Measurements from ENCODE around the gene TNNT2.

Gene TNNT2

DNA sequence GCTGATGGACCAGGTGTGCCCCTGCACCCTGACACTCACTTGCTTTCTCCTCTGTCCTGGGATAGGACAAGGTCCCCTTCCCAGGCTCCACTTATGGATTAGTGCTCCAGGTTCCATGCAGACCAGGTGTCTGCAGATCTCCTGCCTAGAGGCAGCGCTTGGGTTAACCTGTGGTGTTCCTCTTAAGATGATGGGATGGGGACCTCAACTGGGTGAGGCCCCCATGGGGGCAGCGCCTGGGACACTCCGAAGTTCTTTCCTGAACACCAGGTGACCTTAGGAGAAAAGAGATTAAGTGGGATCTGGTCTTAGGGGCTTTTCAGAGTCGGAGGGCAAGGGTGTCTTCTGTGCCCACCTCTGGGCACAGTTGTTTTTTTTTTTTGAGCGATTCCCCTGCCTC lies 21.2 kb downstream of the TNNT2 start:
- no peak for DNase-seq (ENCODE audit: low read depth)

DNA sequence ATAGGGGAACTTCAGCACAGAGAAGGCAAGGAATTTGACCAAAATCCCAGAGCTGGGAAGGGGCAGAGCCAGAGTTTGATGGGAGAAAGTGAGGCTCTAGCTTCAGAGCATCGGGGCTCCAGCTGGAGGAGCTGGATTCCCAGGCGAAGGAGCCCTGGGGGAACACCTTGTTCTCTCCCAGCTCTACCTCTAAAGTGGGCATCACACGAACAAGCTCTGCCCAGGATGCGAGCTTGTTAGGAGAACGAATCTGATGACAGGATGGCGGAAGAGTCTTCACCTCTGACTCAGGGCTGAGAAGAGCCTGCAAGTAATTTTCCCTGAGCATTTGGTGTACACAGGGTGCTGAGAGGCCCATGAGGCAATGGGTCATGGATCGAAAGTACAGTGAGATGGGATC lies 22.0 kb downstream of the TNNT2 start:
- no peak for DNase-seq (ENCODE audit: low read depth)

DNA sequence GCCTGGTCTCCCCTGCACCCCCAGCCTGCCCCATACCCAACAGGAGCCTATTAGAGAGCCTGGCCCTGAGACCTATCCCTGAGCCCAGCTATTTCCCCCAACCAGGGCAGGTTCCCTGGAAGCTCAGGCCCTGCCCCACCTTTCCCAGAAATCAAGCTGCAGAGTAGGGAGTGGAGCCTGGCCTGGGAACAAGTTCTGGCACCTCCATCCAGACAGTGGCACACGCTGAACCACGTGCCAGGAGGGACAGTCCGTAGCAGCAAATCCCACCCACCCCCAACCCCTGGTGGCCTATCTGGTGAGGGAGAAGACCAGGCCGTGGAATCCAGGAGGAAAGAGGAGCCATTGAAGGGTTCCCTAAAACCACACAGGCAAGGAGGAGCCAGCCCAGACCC lies 22.6 kb downstream of the TNNT2 start:
- DNase-seq (ENCODE audit: low read depth) = no peak

DNA sequence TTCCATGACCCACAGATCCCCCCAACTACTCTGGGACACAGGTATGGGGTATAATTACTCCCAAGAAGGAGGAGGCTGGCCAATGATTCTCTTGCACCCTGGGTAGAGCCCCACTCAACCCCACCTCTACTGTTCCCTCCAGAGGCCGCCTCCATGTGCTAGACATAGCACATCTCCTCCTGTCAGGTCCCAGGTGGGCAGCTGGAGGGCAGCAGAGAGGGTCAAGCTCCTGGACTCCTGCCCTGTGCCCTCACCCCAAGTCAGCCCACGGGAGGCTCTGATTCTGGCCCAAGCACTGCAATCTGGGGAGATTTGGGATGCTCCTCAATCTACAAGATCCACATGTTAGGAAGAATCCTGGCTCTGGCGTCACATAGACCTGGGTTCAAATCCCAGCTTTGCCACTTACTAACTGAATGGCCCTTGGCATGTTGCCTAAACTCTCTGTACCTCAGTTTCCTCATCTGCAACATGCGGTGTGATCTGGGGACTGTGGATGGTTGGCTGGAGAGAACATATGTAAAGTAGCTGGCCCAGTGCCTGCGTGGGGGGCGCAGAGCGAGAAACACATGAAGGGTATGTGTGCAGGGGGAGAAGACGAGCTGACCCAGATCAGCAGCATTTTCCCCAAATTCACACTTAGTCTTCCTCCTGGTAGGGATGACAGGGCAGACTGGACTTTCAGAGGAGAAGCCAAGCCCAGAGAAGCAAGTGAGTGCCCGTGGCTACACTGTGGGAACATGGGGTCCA lies 23.2 kb downstream of the TNNT2 start:
- DNase-seq (ENCODE audit: low read depth) = no peak

DNA sequence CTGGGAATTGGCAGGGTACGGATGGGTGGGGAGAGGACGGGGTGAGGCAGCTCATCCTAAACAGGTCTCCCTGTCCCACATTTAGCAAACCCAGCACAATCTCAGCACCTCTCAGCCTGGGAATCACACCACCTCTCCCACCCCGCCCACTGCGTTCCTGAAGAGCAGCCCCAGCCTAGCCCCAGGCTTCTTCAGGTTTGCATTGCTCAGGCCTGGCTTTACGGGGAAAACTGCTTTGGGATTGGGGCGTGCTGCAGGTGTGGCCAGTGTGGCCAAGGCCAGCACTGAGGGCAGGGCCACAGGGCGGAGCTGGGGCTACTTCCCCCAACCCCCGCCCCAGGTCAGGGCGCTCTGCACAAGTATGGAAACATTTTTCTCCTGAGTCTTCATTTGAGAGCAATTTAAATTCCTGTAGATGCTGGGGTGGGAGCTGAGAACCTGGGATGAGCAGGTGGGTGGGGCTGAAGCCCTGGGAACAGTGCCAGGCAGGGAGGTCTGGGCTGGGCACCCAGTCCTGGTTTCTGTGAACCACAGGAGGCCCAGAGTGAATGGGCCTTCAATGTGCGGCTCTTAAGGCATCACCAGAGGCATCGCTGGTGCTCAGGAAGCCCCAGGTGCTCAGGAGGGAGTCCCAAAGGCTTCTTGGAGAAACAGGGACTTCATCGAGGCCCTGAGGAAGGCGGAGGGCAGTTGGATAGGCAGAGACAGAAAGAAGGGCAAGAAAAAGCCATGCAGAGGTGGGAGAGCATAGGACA lies 24.1 kb downstream of the TNNT2 start:
- no peak for DNase-seq (ENCODE audit: low read depth)

DNA sequence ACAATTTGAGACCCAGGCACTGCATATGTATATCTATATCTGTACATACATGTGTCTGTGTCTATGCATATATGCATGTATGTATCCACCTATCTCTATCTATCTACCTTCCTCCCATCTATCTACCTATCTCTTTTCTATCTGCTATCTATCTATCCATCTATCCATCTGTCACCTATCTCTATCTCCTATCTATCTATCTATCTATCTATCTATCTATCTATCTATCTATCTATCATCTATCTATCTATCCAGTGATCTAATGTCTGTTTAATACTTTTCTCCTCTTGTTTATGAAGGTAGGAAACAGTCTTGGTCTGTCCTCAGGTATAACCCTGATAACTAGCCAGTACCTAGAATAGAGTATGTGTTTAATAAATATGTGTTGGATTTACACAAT lies 25.9 kb downstream of the TNNT2 start:
- DNase-seq (ENCODE audit: low read depth) = no peak

DNA sequence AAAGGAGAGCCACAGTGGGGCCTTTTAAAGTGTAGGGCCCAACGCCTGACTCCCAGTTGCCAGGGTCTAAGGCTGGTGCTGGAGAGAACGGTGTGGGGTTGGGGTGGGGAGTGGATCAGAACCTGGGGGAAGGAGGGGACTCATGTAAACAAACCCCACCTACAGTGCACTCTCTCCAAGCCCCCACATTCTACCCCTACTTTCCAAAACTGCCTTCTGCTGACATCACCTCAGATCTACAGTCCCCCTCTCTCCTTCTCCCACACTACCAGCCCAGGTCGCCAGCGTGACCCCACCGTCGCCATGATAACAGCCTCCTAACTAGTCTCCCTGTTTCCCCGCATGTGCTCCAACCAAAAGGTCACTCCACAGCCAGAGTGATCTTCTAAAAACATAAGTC lies 26.6 kb downstream of the TNNT2 start:
- no peak for DNase-seq (ENCODE audit: low read depth)

DNA sequence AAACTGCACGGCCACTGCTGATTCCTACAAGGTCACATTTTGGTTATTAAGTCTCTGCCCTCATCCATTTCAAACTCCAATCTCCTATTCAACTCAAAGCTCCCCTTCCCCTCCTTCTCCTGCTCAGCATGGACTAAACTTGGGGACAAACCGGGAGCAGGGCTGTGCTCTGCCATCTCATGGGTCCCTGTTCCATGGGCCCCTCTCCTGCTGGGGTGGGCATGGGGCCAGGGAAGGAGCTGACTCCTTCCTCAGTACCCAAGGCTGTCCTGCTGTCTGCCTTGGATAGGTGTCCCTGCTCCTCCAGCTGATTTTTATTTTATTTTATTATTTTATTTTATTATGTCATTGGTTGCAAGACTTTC lies 27.1 kb downstream of the TNNT2 start:
- DNase-seq (ENCODE audit: low read depth) = no peak

DNA sequence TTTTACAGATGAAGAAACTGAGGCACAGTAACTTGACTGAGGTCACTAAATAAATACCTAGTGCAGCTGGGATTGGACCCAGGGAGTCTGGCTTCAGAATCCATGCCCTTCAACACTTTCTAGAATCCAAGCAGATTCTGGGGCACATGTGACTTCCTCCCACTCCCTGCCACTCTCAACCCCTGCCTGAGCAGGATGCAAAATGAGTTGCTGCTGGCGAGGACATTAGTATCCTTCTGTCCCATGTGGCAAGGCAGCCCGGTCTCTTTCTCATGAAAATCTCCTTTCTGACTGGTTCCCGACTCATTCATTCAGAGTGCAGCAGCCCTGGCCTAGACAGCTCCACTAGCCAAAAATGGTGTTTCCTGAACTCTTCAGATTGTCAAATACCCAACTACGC lies 28.4 kb downstream of the TNNT2 start:
- DNase-seq (ENCODE audit: low read depth) = no peak

DNA sequence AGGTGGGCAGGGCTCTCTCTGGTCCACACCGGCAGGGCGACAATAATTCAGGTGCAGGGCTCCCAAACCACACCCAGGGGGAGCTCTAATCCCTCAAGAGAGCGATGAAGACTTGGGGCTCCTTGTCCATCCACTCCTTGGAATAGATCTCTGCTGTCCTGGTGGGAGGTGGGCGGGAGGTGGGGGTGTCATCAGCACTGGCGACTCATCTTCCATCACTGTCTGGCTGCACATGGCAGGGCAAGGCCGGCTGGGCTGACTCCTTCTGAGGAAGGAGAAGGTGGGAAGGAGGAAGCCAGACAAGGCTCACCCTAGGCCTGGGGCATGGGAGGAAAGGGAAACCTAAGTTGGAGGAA lies 29.3 kb downstream of the TNNT2 start:
- no peak for DNase-seq (ENCODE audit: low read depth)

DNA sequence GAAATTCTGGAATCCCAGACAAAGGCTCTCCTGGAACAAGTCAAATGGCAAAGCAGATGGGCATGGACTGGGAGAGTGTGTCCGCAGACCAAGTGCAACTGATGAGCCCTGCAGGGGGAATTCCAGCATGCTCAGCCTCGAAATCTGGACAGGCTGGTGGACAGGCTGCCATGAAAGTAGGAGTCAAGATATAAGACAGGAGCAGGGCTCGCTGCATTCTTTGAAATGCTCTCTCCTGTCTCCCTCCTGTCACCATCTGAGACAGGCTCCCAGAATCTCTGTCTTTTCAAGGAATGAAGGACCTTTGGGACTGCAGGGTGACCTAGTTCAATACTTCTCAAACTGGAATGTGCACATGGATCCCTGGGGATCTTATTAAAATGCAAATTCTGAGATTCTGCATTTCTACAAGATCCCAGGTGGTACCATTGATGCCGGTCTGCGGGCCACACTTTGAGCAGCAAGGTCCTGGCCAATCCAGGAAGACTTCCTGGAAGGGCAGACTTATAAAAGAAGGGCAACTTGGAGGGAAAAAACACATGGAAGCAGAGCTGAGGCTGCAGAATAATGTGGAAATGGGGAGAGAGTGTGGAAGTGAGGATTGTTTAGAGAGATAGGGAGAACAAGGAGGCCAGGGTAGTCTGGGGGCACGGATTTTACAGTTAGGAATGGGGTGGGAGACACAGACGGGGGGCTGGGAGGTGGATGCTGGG lies 29.8 kb downstream of the TNNT2 start:
- DNase-seq (ENCODE audit: low read depth) = no peak

DNA sequence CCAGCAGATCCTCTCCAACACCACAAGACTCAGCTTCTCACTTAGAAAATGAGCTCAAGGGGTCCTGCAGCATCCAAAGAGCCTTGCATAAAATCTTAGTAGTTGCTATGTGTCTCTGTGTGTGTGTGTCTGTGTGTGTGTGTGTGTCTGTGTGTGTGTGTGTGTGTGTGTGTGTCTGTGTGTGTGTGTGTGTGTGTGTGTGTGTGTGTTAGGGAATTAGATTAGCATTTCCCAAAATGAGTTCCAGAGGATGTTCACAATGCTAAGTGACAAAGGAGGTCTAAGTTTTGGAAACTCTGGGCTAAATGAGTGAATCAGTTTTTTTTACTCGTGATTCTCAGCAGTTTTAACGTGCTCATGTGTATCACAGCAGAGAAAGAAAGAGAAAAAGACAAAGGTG lies 30.5 kb downstream of the TNNT2 start:
- no peak for DNase-seq (ENCODE audit: low read depth)

DNA sequence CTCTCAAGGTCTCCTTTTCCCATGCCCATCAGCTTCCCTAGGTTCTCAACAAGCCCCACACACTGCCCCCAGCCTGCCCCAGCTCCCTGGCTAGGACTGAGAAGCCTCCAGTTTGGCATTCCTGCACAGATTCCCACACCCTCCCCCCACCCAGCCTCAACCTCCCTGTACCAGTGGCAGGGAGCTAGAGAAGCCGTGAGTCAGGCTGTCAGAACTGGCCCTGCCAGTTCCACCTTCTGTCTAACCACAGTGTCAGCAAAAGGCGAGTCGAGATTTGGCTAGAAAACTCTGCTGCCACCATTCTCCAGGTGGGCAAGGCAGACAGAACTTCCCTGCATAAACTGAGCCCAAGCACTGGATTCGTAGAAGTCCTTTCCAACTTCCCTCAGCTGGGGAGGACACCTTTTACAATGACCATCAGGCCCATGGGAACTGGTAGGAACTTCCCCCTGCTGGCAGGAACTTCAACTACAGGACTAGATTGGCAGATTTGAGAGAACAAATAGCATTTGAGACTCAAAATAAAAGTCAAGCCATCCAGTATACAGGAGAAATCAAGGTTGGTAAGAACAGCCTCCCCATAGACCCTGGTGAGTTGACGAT lies 31.0 kb downstream of the TNNT2 start:
- DNase-seq (ENCODE audit: low read depth) = no peak

DNA sequence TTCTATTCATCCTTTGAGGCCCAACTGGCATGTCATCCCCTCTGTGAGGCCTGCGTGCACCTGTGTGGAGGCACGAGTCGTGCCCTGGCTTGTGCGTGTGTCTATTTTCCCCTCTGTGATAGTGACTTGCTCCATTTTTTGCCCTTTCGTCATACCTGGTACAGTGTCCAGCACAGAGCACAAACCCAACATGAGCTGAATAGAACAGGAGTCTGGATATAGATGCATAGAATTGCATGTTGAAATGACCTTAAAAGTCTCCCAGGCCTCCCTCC lies 32.5 kb downstream of the TNNT2 start:
- no peak for DNase-seq (ENCODE audit: low read depth)

DNA sequence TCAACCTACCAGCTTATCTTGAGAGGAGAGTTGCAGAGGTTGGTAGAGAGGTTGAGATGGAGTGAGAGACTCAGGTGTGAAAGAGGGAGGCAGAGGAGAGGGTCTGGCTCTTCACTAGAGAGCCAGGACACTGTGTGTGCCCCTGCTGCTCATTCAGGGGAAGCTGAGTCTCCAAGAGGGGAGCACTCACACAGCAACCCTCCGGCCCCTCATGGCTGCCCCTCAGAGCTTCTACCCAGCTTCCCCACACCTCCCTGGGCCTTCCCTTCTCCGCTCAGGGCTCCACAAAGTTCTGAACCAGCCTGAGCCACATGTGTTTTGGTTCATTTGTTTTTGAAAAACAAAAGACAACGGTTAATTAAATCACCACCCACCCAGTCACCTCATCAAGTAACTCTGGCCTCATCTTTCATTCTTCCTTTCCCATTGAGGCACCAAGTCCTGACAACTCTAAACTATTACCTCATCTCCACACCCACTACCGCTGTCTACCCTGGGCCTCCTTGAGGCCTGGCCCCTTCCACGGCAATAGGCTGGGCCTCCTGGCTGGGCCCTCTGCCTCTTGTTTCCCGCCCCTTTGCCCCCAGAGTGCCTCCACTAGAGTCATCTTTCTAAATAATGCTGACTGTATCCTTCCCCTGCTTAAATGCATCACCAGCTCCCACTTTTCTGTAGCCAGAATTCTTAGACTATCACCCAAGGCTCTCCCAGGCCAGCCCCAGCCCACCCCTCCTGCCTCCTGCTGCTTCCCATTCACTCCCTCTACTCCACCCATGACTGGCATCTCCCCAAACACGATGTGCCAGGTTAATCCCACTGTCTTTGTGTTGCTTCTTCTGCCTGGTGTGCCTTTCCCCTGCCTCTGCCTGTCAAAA lies 33.0 kb downstream of the TNNT2 start:
- DNase-seq (ENCODE audit: low read depth) = no peak

DNA sequence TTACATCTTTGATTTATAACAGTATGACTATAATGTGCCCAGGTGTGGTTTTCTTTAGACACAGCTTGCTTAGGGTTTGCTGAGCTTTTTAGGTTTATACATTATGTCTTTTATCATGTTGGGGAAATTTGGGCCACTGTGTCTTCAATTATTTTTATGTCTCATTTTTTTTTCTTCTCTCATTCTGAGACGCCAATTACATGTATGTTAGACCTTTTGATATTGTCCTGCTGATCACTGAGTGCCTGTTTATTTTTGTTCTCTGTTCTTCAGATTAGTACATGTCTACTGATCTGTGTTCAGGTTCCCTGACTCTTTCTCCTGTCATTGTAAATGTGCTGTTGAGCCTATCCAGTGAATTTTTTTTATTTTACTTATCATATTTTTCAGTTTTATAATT lies 36.1 kb downstream of the TNNT2 start:
- DNase-seq (ENCODE audit: low read depth) = no peak

DNA sequence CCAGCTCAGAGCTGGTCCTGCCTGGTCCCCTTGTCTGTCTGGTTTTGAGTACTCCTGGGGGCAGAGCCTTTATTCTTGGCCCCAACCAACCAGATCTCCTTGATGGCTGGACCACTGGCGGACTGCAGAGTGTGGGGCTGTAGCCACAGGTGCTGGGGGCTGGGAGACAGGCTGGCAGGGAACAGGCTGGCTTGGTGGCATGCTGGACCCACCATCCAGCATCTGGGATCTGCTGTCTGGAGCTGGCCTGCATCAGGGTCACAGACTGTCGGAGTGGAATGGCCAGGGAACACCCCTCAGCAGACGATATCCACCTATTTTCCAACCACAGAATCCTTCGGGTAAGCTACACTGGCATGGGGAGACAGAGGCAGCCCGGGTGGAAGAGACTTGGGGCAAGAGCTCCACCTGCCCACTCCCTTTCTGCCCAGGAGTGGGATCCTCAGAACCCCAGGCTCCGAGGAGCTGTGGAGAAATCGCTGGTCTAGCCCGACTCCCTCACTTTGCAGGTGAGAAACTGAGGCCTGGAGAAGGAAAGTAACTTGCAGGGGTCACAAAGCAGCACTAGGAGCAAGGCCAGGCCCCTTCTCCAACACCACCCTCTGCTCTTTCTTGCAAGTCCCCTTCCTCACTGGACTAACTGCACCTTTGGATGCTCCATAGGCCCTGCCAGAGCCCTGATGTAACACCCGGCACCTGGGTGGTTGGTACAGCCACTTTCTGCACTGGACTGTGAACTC lies 40.6 kb downstream of the TNNT2 start:
- DNase-seq (ENCODE audit: low read depth) = no peak

DNA sequence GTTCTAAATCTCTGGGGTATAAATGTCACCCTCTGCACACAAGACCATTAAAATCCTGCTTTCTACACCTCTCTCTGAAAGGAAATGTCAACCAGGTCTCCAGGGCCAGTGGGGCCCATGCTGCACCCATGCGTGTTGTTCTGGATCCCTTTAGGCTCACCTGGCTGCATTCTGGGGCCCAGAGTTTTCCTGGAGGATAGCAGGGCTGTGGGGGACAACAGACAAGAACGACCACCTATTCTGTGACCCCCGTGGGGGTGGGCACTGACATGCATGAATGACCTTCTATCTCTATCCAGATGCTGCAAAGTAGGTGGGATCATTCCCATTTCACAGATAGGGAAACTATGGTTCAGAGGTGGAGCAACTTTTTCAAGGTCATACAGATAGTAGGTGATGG lies 41.6 kb downstream of the TNNT2 start:
- no peak for DNase-seq (ENCODE audit: low read depth)

DNA sequence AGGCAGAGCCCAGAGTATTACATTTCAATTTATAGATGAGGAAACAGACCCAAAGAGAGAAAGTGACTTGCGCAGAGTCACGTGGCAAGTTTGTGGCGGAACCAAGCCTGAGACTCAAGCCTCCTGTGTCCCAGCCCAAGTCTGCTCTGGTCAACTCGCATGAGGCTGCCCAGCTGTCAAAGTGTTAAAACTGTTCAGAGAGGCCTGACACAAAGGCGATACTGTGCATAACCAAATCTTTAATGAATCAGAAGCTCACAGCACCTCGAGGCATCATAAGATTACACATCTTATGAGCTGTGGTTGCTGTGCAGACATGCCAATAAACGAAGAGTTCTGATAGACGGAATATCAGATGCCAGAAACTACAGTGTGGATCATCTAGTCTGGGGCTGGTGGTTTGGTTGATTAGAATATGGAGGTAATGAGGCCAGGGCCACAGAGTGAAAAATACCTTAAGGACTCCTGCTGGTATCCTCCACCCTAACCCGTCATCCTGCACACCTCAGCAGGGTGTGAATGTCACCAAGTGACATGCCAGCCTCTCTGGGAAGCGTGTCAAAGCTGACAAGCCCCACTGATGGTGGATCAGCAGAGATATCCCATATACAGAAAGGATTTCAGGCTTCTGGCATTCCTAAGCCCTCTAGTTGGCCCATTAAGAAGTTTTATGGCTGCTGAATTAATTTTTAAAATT lies 42.2 kb downstream of the TNNT2 start:
- DNase-seq (ENCODE audit: low read depth) = no peak

DNA sequence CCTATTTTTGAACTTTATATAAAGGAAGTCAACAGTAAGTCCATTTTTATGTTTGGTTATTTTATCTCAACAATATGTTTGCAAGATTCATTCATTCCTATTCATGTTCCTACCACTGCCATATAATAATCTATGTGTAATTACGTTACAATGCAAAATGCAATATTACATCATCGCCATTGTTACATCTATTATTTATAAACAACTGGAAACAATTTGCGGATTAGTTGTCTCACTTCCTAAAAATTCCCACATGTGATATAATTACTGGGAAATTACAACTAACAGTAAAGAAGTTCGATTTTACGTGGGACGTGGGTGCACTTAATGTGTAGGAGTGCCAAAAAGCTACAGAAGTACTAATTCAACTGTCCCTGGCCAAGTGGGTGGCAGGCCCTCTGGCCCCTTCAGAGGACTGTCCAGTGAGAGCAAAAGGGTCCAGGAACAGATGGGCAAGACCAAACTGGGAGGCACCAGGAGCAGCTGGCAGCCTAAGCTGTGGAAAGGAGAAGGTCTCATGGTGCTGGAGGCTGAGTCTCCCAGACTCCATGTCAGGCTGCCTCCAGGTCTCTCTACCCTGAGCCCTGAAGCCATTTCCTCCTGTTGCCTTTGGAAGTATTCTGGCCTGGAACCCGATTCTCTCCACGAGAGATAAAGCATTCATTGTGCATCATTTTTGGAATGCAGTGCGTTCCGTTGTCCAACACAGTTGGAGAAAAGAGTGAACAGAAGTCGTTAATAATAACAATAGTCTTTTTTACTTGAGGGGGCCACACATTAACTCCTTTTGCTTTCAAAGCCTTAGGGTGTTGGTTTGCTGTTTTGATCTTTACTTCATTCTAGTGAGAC lies 42.9 kb downstream of the TNNT2 start:
- no peak for DNase-seq (ENCODE audit: low read depth)

Measured in activated T-cell treated with anti-CD3 and anti-CD28 coated beads for 1 hour (primary cell).